GM19452 (cell line): ENCODE results near the gene MST1R.
"Not testable (repeated sequence)": the region's sequence is repeated elsewhere in the genome, so short reads cannot be mapped to it uniquely, and the experiment has no call there.

Source experiments
- ATAC-seq: cut with Tn5 transposase; IDR thresholded peaks from one replicate; pipeline ENCODE4 v1.9.1; 2021; ENCODE audit not compliant: unreplicated experiment

MST1R gene

GRCh38 chr3:49903451-49904424, at the start of gene MST1R:
TSS of gene MST1R (minus strand) at chr3:49903873. CDS start at chr3:49903609, 264 bp downstream.
- peak; percentile 72 for ATAC-seq

- no peak for ATAC-seq
Measured at GRCh38 chr3:49952924-49953323, 49.3 kb upstream of the MST1R start.

GRCh38 chr3:49942651-49943050, 39.0 kb upstream of the MST1R start:
- no peak for ATAC-seq

GRCh38 chr3:49940667-49941249, 37.1 kb upstream of the MST1R start:
- no peak for ATAC-seq

GRCh38 chr3:49939858-49940666, 36.4 kb upstream of the MST1R start, which contains the start of gene RBM6:
TSS of gene RBM6 (plus strand) at chr3:49940150. CDS start at chr3:49962642, 22,492 bp downstream.
- peak; percentile 88 for ATAC-seq

GRCh38 chr3:49937090-49937489, 33.4 kb upstream of the MST1R start:
- no peak for ATAC-seq

GRCh38 chr3:49932281-49932680, 28.6 kb upstream of the MST1R start:
- ATAC-seq, result not testable (repeated sequence)

- no peak for ATAC-seq
Measured at GRCh38 chr3:49930922-49931321, 27.2 kb upstream of the MST1R start.

- ATAC-seq, result no peak
Measured at GRCh38 chr3:49930168-49930690, 26.6 kb upstream of the MST1R start.

GRCh38 chr3:49929291-49930167, 25.9 kb upstream of the MST1R start, which contains the start of gene MON1A:
TSS of gene MON1A (minus strand) at chr3:49929811. CDS start at chr3:49913346, 16,465 bp downstream.
- ATAC-seq, result peak; percentile 94

- no peak for ATAC-seq
Measured at GRCh38 chr3:49928481-49929017, 24.9 kb upstream of the MST1R start.

- ATAC-seq, result no peak
Measured at GRCh38 chr3:49927798-49928197, 24.1 kb upstream of the MST1R start.

GRCh38 chr3:49926117-49926728, 22.6 kb upstream of the MST1R start:
- ATAC-seq, result no peak

GRCh38 chr3:49925485-49925884, 21.8 kb upstream of the MST1R start:
- ATAC-seq, result no peak

- ATAC-seq, result no peak
Measured at GRCh38 chr3:49924683-49925082, 21.0 kb upstream of the MST1R start.

GRCh38 chr3:49917806-49918590, 14.3 kb upstream of the MST1R start:
- not testable (repeated sequence) for ATAC-seq

- no peak for ATAC-seq
Measured at GRCh38 chr3:49916686-49917085, 13.0 kb upstream of the MST1R start.

GRCh38 chr3:49914906-49915305, 11.2 kb upstream of the MST1R start:
- ATAC-seq, result no peak
